Activated CD8-positive, alpha-beta memory T cell treated with anti-CD3 and anti-CD28 coated beads, Interleukin-2, amount 10 ng/mL, durations not matched to agents 7 days and 5 days (primary cell): ENCODE results near the gene OR13C4. TPM values are rescaled to one million over a fixed set of nuclear protein-coding genes. Genes with fewer than 3 reads are reported as not detected.
"Not testable (repeated sequence)": the region's sequence is repeated elsewhere in the genome, so short reads cannot be mapped to it uniquely, and the experiment has no call there.

ENCODE experiments used
- ATAC-seq: fragments of 150-1000 bp; cut with Tn5 transposase; one replicate; pipeline ENCODE4 v1.10.0; 2021; ENCODE audit warnings: moderate library complexity
- CTCF ChIA-PET: fragments of 350-600 bp; sonication (Branson Sonifier 250); formaldehyde crosslinking; loops from one replicate; lab custom pipeline; 2021; ENCODE audit warnings: antibody characterized with exemption; lab: Charles Lee
- DNase-seq: peaks from one replicate; pipeline ENCODE4 v3.0.0-alpha.2; 2020
- H3K27ac Mint-ChIP-seq: one replicate; pipeline ENCODE4 v1.8.0; 2021; ENCODE audit warnings: mild to moderate bottlenecking, mixed read lengths
- H3K27me3 Mint-ChIP-seq: one replicate; pipeline ENCODE4 v1.8.0; 2021; ENCODE audit warnings: mixed read lengths
- H3K36me3 Mint-ChIP-seq: one replicate; pipeline ENCODE4 v1.8.0; 2021; ENCODE audit warnings: mild to moderate bottlenecking, mixed read lengths
- H3K4me1 Mint-ChIP-seq: one replicate; pipeline ENCODE4 v1.8.0; 2021; ENCODE audit warnings: mixed read lengths
- H3K4me3 Mint-ChIP-seq: one replicate; pipeline ENCODE4 v1.8.0; 2021; ENCODE audit warnings: mild to moderate bottlenecking, moderate library complexity, mixed read lengths
- H3K9me3 Mint-ChIP-seq: one replicate; pipeline ENCODE4 v1.8.0; 2022; ENCODE audit warnings: low read depth, mixed read lengths
- total RNA-seq, 2 experiments: library from RNA; stranded (reverse); gene quantifications; one replicate each; pipeline ENCODE4 v1.2.3, GENCODE V29; 2021

Gene OR13C4
- total RNA-seq: not detected

- no peak within 1 kb of the TSS for H3K4me3 Mint-ChIP-seq
Observed at GRCh38 chr9:104527109-104527508, at the start of gene OR13C4. Gene OR13C4, minus strand, starts transcription at chr9:104527209. Its CDS starts 0 bp downstream, at chr9:104527209.

DNA sequence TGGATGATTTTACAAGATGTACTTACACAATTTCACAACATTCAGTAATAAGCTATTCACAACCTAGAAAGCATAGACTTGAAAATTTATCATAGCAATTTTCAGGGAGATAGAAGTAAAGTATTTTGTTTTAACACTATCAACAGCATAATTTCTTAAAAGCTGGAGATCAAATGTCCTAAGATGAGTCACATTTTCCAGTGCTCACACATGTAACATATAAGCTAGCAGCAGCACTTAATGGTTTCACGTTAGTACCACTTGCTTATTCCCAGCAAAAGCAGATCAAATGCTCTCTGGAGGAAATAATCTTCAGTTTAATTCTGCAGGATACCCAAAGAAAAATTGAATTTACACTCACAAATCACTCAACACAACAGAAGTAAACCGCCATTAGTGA, 48.4 kb upstream of the OR13C4 start:
- CTCF ChIA-PET: no interaction called here
- Mint-ChIP-seq H3K4me3 (no peak overlapping the region), H3K27me3 (no peaks in the 10 kb centered on the region), H3K27ac (no peak overlapping the region), H3K9me3 (no peaks in the 10 kb centered on the region), H3K36me3 (no peaks in the 10 kb centered on the region), H3K4me1 (no peaks in the 10 kb centered on the region)
- ATAC-seq: no peak
- no peak for DNase-seq

More at GRCh38 chr9:104527109-104527508, at the start of gene OR13C4:
- no peaks in the 10 kb centered on the region for H3K36me3 Mint-ChIP-seq
- ATAC-seq (no peak), DNase-seq (no peak)
- no peaks in the 10 kb centered on the region for H3K4me1 Mint-ChIP-seq
- H3K9me3 Mint-ChIP-seq: peaks cover 2% of the 10 kb centered on the region
- no peak within 1 kb of the TSS for H3K27ac Mint-ChIP-seq
- CTCF ChIA-PET: no interaction called here
- no peaks in the 10 kb centered on the region for H3K27me3 Mint-ChIP-seq

DNA sequence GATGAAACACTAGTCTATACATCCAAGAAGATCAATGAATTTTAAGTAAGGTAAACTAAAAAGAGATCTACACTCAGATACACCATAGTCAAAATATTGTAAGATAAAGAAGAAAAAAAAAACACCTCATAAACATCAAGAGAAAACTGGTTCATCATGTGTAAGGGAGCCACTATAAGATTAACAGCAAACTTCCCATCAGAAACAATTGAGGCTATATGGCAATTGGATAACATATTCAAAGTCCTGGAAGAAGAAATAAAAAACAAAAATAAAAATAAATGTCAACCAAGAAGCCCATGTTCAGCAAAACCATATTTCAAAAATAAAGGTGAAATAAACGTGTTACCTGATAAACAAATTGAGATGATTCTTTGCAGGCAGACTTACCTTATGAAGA, 45.6 kb upstream of the OR13C4 start:
- CTCF ChIA-PET: no interaction called here
- no peak for ATAC-seq
- DNase-seq: no peak
- Mint-ChIP-seq H3K27me3 (no peaks in the 10 kb centered on the region), H3K4me3 (no peak overlapping the region), H3K36me3 (no peaks in the 10 kb centered on the region), H3K4me1 (no peaks in the 10 kb centered on the region), H3K27ac (no peak overlapping the region), H3K9me3 (peaks cover 4% of the 10 kb centered on the region)

- H3K27ac Mint-ChIP-seq: no peak within 1 kb of the TSS
- peaks cover 4% of the 10 kb centered on the region for H3K9me3 Mint-ChIP-seq
- no peaks in the 10 kb centered on the region for H3K4me1 Mint-ChIP-seq
- DNase-seq (no peak), ATAC-seq (no peak)
- H3K4me3 Mint-ChIP-seq: no peak within 1 kb of the TSS
- CTCF ChIA-PET: no interaction called here
- no peaks in the 10 kb centered on the region for H3K36me3 Mint-ChIP-seq
- H3K27me3 Mint-ChIP-seq: no peaks in the 10 kb centered on the region
Observed at GRCh38 chr9:104568868-104569267, 41.9 kb upstream of the OR13C4 start, which contains the start of gene OR13C8. Gene OR13C8, plus strand, starts transcription at chr9:104569168. Its CDS starts 0 bp downstream, at chr9:104569168.

DNA sequence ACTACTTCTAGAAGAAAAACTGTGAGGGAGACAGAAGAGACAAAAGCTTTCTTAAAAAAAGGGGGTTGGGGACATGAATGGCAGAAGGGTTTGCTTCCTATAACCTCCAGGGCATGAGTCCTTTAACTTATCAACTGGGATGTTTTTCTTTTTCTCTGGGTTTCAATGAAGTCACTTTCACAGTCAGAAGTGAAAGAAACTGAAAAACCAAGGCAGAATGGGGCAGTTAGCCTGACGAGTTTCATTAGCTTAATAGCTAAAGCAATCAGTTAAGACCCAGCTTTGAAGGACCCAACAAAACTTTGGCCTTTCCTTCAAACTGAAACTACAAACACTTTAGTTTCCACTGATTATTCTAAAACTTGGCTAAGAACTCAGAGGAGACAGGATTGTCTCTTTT, 37.3 kb upstream of the OR13C4 start:
- Mint-ChIP-seq H3K27me3 (no peaks in the 10 kb centered on the region), H3K27ac (no peak overlapping the region), H3K36me3 (no peaks in the 10 kb centered on the region), H3K9me3 (peaks cover 4% of the 10 kb centered on the region), H3K4me1 (no peaks in the 10 kb centered on the region), H3K4me3 (no peak overlapping the region)
- CTCF ChIA-PET: no interaction called here
- no peak for DNase-seq
- no peak for ATAC-seq

DNA sequence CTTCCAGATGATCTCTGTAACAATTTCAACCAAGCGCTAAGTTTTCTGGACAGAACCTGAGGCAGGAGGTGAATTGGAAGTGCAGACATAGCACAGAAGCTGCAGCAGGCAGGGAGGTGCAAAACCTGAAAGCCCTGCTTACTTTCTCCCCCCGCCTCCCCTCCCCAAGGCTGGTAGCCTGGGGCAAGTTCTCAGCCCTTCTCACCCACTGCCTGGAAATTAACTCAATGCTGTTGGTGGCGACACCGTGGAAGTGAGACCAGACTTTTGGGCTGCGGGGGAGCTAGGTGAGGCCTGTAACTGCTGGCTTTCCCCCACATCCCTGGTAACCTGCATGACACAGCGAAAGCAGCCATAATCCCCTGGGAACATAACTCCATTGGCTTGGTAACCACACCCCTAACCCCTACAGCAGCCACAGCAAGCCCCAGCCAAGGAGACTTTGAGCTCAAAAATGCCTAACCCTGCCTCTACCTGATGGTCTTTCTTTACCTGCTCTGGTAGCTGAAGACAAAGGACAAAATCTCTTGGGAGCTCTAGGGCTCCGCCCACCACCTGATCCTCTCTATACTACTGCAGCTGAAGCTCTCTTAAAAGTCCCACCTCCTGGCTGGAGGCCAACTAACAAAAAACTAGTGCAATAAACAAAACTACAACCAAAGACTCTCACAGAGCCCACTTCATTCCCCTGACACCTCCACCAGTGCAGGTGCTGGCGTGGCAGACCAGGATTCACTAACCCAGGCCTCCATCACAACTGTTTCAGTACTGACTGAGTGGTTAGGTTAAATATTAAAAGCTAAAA, 30.0 kb upstream of the OR13C4 start:
- ATAC-seq (no peak), DNase-seq (no peak)
- Mint-ChIP-seq H3K27me3 (no peaks in the 10 kb centered on the region), H3K9me3 (peaks cover 9% of the 10 kb centered on the region), H3K36me3 (no peaks in the 10 kb centered on the region), H3K4me1 (no peaks in the 10 kb centered on the region), H3K27ac (no peak overlapping the region), H3K4me3 (no peak overlapping the region)
- CTCF ChIA-PET: no interaction called here

DNA sequence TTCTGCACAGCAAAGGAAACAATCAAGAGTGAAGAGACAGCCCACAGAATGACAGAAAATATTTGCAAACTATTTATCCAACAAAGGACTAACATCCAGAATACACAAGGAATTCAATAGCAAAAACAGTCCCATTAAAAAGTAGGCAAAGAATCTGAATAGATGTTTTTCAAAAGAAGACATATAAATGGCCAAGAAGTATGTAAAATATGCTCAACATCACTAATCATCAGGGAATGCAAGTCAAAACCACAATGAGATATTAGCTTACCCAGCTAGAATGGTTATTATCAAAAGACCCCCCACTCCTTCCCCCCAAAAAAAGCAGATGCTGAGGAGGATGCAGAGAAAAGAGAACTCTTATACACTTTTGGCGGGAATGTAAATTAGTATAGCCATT, 28.5 kb upstream of the OR13C4 start:
- Mint-ChIP-seq H3K4me1 (no peaks in the 10 kb centered on the region), H3K27ac (no peak overlapping the region), H3K27me3 (no peaks in the 10 kb centered on the region), H3K9me3 (peaks cover 9% of the 10 kb centered on the region), H3K4me3 (no peak overlapping the region), H3K36me3 (no peaks in the 10 kb centered on the region)
- CTCF ChIA-PET: no interaction called here
- ATAC-seq: no peak
- DNase-seq: no peak

DNA sequence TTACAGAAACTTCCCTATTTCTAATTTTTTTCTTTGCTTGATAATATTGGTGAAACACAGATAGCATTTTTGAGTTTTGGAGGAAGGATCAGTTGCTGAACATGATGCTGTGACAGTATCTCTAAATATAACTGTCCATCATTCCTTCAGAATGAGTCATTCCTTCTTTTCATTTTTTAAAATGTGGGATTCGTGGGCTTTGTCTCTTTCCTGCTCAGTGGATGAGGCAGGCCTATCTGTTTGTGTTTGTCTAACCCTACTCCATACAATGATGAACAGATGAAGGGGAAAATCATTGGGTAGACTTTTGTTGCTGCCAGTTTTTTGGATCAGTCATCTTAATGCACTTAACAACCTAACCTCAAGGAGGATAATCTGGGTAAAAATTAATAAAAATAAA, 26.3 kb upstream of the OR13C4 start:
- H3K36me3 Mint-ChIP-seq: no peaks in the 10 kb centered on the region
- no peaks in the 10 kb centered on the region for H3K4me1 Mint-ChIP-seq
- DNase-seq (no peak), ATAC-seq (no peak)
- H3K27me3 Mint-ChIP-seq: no peaks in the 10 kb centered on the region
- CTCF ChIA-PET: no interaction called here
- peaks cover 5% of the 10 kb centered on the region for H3K9me3 Mint-ChIP-seq
- H3K4me3 Mint-ChIP-seq: no peak overlapping the region
- H3K27ac Mint-ChIP-seq: no peak overlapping the region

- no peaks in the 10 kb centered on the region for H3K27me3 Mint-ChIP-seq
Observed at GRCh38 chr9:104544644-104545043, 17.6 kb upstream of the OR13C4 start.

DNA sequence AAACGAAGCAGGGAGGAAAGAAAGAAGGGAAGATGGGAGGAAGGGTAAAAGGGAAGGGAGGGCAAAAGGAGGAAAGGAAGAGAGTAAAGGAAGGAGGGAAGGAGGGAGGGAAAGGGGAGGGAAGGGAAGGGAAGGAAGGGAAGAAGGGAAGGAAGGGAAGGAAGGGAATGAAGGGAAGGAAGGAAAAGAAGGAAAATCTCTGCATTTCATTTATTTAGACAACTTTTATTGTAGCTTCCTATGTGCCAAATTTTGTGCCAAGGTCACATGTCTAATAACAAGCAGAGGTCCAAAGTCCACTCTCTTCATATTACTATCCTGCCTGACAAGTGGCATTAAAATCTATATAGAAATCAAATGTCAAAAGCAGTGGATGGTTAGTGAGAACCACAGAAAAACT, 12.3 kb upstream of the OR13C4 start:
- DNase-seq (no peak), ATAC-seq (no peak)
- no peaks in the 10 kb centered on the region for H3K4me1 Mint-ChIP-seq
- no peak overlapping the region for H3K27ac Mint-ChIP-seq
- no peaks in the 10 kb centered on the region for H3K9me3 Mint-ChIP-seq
- no peak overlapping the region for H3K4me3 Mint-ChIP-seq
- CTCF ChIA-PET: no interaction called here
- no peaks in the 10 kb centered on the region for H3K36me3 Mint-ChIP-seq
- H3K27me3 Mint-ChIP-seq: no peaks in the 10 kb centered on the region

More at GRCh38 chr9:104544644-104545043, 17.6 kb upstream of the OR13C4 start:
- Mint-ChIP-seq H3K4me1 (no peaks in the 10 kb centered on the region), H3K4me3 (no peak overlapping the region), H3K36me3 (no peaks in the 10 kb centered on the region), H3K9me3 (no peaks in the 10 kb centered on the region), H3K27ac (no peak overlapping the region)
- CTCF ChIA-PET: no interaction called here
- no peak for DNase-seq
- no peak for ATAC-seq

DNA sequence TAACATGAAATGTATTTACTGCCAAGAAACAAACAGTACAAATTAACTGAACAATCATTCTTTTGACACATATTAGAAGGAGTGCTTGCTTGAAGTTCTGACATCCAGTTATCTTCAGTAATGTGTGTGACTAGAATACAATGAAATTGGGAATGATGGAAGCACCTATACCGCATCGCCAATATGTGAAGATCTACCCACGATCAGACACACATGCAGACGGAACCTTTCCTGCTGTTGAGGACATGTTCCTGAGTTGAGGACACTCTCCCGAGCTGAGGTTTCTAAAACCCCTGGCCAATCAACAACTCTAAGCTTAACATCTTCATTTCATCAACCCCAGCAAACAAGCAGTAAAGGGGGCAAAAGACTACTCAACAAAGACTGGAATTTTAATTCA, 9.7 kb upstream of the OR13C4 start, which contains the start of gene OR13C3:
Gene OR13C3, minus strand, starts transcription at position 101 of the 400 bp plus-strand sequence. CDS start 133 bp downstream, outside the sequence.
- DNase-seq (no peak), ATAC-seq (no peak)
- no peaks in the 10 kb centered on the region for H3K27me3 Mint-ChIP-seq
- no peak within 1 kb of the TSS for H3K4me3 Mint-ChIP-seq
- H3K27ac Mint-ChIP-seq: no peak within 1 kb of the TSS
- H3K4me1 Mint-ChIP-seq: no peaks in the 10 kb centered on the region
- CTCF ChIA-PET: no interaction called here
- H3K9me3 Mint-ChIP-seq: no peaks in the 10 kb centered on the region
- no peaks in the 10 kb centered on the region for H3K36me3 Mint-ChIP-seq

GRCh38 chr9:104520241-104520640, 6.8 kb downstream of the OR13C4 start:
- H3K36me3 Mint-ChIP-seq, H3K27ac Mint-ChIP-seq, H3K9me3 Mint-ChIP-seq, H3K27me3 Mint-ChIP-seq, H3K4me1 Mint-ChIP-seq, DNase-seq, CTCF ChIA-PET, ATAC-seq, H3K4me3 Mint-ChIP-seq: not testable (repeated sequence)

DNA sequence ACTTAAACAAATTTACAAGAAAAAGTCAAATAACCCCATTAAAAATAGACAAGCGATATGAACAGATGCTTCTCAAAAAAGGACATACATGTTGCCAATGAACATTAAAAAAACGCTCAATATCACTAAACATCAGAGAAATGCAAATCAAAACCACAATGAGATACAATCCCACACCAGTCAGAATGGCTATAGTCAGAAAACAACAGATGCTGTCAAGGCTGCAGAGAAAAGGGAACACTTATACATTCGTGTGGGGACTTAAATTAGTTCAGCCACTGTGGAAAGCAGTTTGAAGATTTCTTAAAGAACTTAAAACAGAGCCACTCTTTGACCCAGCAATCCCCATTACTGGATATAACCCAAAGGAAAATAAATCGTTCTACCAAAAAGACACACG, 12.1 kb downstream of the OR13C4 start:
- CTCF ChIA-PET: no interaction called here
- H3K27ac Mint-ChIP-seq: no peak overlapping the region
- peaks cover 4% of the 10 kb centered on the region for H3K9me3 Mint-ChIP-seq
- DNase-seq: no peak
- ATAC-seq: no peak
- H3K4me1 Mint-ChIP-seq: no peaks in the 10 kb centered on the region
- no peak overlapping the region for H3K4me3 Mint-ChIP-seq
- H3K36me3 Mint-ChIP-seq: no peaks in the 10 kb centered on the region
- H3K27me3 Mint-ChIP-seq: no peaks in the 10 kb centered on the region

GRCh38 chr9:104506565-104506964, 20.4 kb downstream of the OR13C4 start:
- Mint-ChIP-seq H3K27me3 (no peaks in the 10 kb centered on the region), H3K36me3 (no peaks in the 10 kb centered on the region), H3K4me3 (no peak overlapping the region), H3K27ac (no peak overlapping the region), H3K4me1 (no peaks in the 10 kb centered on the region), H3K9me3 (peaks cover 2% of the 10 kb centered on the region)
- CTCF ChIA-PET: no interaction called here
- ATAC-seq (no peak), DNase-seq (no peak)
